ENCODE data around the gene RAMP1.

DNA sequence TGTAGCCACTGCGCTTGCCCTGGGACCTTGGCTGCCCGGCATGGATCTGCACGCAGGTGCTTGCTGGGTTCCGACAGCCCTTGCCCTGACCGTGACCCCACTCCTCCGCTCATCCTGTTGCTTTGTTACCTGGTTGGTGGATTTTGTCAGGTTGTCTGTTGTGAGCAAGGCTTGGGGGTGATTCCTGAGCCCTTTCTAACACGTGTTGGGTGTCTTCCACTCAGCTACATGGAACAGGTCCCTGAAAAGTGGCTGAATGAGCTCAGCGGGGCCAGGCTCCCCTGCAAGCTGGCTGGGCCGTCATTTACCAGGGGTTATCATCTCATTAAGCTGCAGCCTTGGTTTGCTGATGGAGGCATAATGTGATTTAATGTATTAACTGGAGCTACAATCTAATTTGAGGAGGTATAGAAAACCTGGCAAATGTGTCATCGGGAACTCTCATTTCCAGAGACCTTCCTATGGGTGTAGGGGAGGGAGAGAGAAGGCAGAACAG is 24.6 kb downstream of the RAMP1 start:
- no peak for TF ChIP-seq SIN3A (IDR thresholded peaks at IDR 0.05; ENCODE audit: borderline replicate concordance, insufficient read depth, low read length)
- TF ChIP-seq, protein P1, sequence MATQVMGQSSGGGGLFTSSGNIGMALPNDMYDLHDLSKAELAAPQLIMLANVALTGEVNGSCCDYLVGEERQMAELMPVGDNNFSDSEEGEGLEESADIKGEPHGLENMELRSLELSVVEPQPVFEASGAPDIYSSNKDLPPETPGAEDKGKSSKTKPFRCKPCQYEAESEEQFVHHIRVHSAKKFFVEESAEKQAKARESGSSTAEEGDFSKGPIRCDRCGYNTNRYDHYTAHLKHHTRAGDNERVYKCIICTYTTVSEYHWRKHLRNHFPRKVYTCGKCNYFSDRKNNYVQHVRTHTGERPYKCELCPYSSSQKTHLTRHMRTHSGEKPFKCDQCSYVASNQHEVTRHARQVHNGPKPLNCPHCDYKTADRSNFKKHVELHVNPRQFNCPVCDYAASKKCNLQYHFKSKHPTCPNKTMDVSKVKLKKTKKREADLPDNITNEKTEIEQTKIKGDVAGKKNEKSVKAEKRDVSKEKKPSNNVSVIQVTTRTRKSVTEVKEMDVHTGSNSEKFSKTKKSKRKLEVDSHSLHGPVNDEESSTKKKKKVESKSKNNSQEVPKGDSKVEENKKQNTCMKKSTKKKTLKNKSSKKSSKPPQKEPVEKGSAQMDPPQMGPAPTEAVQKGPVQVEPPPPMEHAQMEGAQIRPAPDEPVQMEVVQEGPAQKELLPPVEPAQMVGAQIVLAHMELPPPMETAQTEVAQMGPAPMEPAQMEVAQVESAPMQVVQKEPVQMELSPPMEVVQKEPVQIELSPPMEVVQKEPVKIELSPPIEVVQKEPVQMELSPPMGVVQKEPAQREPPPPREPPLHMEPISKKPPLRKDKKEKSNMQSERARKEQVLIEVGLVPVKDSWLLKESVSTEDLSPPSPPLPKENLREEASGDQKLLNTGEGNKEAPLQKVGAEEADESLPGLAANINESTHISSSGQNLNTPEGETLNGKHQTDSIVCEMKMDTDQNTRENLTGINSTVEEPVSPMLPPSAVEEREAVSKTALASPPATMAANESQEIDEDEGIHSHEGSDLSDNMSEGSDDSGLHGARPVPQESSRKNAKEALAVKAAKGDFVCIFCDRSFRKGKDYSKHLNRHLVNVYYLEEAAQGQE (IDR thresholded peaks at IDR 0.05; ENCODE audit: insufficient read depth in 1 of 2, low read depth in 2 of 2, low read length in 2 of 2) = no peak

Data from PFSK-1 (cell line).